Kidney (tissue), 14 donors: ENCODE results near the gene CEBPE. TPM values are rescaled to one million over a fixed set of nuclear protein-coding genes. Genes with fewer than 3 reads are reported as not detected.

ENCODE experiments used
- DNase-seq, 5 donors: peaks; one replicate each; pipeline ENCODE4 v3.0.0-alpha.2; 2013 to 2020
- FAIRE-seq: peaks from 2 replicates; lab custom pipeline; 2012; peaks lifted over from hg19 to GRCh38; lab: Jason Lieb, UNC
- H3K27ac ChIP-seq, 2 donors: one replicate each; pipeline ENCODE4 v1.7.0; 2013; ENCODE audit warnings: low read depth in 2 of 2, low read length in 2 of 2, inconsistent platforms in 1 of 2
- H3K27me3 ChIP-seq: one replicate; pipeline ENCODE4 v1.7.1; 2013; ENCODE audit warnings: low read length, inconsistent platforms; ENCODE audit not compliant: control insufficient read depth, insufficient read depth
- H3K36me3 ChIP-seq, 3 donors: one replicate each; pipeline versions ENCODE4 v1.7.0 to v1.7.1; 2013; ENCODE audit warnings: low read length in 3 of 3, control low read depth in 1 of 3, inconsistent platforms in 1 of 3; ENCODE audit not compliant: insufficient read depth in 3 of 3, control insufficient read depth in 2 of 3
- H3K4me1 ChIP-seq, 3 donors: one replicate each; pipeline versions ENCODE4 v1.7.0 to v1.7.1; 2013; ENCODE audit warnings: low read length in 3 of 3, inconsistent platforms in 1 of 3, low read depth in 1 of 3; ENCODE audit not compliant: control insufficient read depth in 2 of 3, insufficient read depth in 2 of 3
- H3K4me3 ChIP-seq, 3 donors: one replicate each; pipeline versions ENCODE4 v1.7.0 to v1.8.1; 2013; ENCODE audit warnings: low read length in 3 of 3, control low read depth in 1 of 3, inconsistent platforms in 1 of 3
- H3K9ac ChIP-seq, 3 donors: one replicate each; pipeline versions ENCODE4 v1.7.0 to v1.7.1; 2013; ENCODE audit warnings: low read length in 3 of 3, control low read depth in 1 of 3, inconsistent platforms in 1 of 3
- H3K9me3 ChIP-seq, 3 donors: one replicate each; pipeline versions ENCODE4 v1.7.0 to v1.7.1; 2013; ENCODE audit warnings: low read length in 3 of 3, control low read depth in 1 of 3, inconsistent platforms in 1 of 3; ENCODE audit not compliant: control insufficient read depth in 2 of 3, insufficient read depth in 1 of 3
- intact Hi-C: fragments of 100-400 bp; cut with DNase I; formaldehyde crosslinking; loops from one replicate; pipeline ENCODE4 v1.11.1; 2022
- polyA plus RNA-seq: library from polyadenylated mRNA; stranded (reverse); fragments of 350-450 nt; fragmentation: Illumina TruSeq; extraction: RNeasy Lipid Tissue Mini Kit (QIAGEN cat#74804); gene quantifications from one replicate; pipeline ENCODE4 v1.2.3, GENCODE V29; 2014; ENCODE audit warnings: low read depth, low replicate concordance; ENCODE audit not compliant: insufficient read depth
- total RNA-seq: library from RNA; stranded (reverse); fragmentation: NEBNext Ultra II Directional; extraction: Animal tissue kit (Norgen Biotek cat#: 25700); gene quantifications from one replicate; pipeline ENCODE4 v1.2.1, GENCODE V29; 2021
- TF ChIP-seq, protein P1 (sequence below): IDR thresholded peaks from 3 replicates; pipeline ENCODE4 v1.5.1; 2012; ENCODE audit warnings: mild to moderate bottlenecking, moderate library complexity, borderline replicate concordance; ENCODE audit not compliant: insufficient read depth; ENCODE audit errors: extremely low read depth
- donor health status: control.
- donor health status: control.
- donor health status: control.
- donor health status: control.
- donor health status: control.
- donor health status: DM: yes; HTN: yes; CAD: no.
- donor health status: Normal renal cell carcinoma (clear cell type).

CEBPE gene
- total and polyA plus RNA-seq, 2 donors from 2014 or later: not detected

DNA sequence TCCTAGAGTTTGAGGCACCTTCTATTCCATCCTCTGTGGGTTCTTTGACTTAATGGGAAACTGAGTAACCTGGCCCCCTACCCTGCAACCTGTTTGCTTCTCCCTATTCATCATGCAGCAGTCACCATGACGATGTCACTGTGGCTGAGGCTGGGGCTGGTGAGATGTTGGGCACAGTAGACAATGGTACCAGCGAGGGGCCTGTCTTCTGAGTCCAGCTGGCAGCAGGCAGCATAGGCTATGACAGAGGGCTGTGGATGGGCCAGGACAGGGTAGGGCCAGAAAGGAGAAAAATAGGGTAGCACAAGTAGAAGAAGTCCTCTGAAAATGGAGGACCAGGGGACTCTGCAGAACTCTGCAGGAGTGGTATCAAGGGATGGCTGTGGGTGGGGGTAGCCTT is 16.3 kb downstream of the CEBPE start:
- peaks cover 4 to 5% (median 5%) of the 10 kb centered on the region in 3 donors for H3K36me3 ChIP-seq
- no peak overlapping the region for H3K4me3 ChIP-seq
- TF ChIP-seq, protein P1, sequence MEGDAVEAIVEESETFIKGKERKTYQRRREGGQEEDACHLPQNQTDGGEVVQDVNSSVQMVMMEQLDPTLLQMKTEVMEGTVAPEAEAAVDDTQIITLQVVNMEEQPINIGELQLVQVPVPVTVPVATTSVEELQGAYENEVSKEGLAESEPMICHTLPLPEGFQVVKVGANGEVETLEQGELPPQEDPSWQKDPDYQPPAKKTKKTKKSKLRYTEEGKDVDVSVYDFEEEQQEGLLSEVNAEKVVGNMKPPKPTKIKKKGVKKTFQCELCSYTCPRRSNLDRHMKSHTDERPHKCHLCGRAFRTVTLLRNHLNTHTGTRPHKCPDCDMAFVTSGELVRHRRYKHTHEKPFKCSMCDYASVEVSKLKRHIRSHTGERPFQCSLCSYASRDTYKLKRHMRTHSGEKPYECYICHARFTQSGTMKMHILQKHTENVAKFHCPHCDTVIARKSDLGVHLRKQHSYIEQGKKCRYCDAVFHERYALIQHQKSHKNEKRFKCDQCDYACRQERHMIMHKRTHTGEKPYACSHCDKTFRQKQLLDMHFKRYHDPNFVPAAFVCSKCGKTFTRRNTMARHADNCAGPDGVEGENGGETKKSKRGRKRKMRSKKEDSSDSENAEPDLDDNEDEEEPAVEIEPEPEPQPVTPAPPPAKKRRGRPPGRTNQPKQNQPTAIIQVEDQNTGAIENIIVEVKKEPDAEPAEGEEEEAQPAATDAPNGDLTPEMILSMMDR: no peak
- no peak for DNase-seq
- no peaks in the 10 kb centered on the region for H3K4me1 ChIP-seq
- no peaks in the 10 kb centered on the region for H3K27me3 ChIP-seq
- FAIRE-seq: no peak
- H3K27ac ChIP-seq: no peak overlapping the region
- intact Hi-C loops: no loop called here
- no peak overlapping the region for H3K9ac ChIP-seq
- H3K9me3 ChIP-seq: no peaks in the 10 kb centered on the region

DNA sequence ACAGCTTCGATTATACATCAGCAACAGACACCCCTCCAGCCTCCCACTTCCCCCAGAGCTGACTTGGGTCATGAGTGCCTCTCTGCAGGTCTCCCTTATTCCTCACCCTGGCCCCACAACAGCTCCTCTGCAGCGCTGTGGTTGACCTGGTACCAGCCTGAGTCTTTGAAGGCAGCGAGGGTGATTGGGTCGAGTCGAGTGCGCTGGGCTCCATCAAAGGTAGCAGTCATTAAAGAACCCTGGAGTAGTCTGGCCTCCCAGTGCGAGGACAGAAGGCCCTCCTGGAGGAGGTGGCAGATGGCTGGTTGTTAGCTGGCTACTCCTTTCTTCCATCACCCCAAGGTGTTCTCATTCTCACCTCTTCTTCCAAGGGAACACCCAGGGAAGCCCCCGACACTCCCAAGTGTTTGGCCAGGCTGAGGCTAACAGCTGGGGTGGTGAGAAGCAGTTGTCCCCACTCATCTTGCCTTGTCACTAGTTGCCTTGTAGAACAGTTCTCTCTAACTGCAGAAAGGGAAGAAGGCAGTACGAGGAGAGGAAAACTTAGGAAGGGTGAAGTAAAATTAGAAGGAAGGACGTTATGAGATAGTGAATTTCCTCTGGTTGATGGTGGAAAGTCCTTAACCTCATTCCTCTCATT is 16.9 kb downstream of the CEBPE start:
- Histone ChIP-seq H3K9ac (no peak overlapping the region), H3K9me3 (no peaks in the 10 kb centered on the region), H3K4me3 (no peak overlapping the region), H3K4me1 (no peaks in the 10 kb centered on the region), H3K27ac (no peak overlapping the region), H3K27me3 (no peaks in the 10 kb centered on the region), H3K36me3 (peaks cover 5 to 8% (median 7%) of the 10 kb centered on the region in 3 donors)
- intact Hi-C loops: no loop called here
- TF ChIP-seq, protein P1: no peak
- DNase-seq (no peak), FAIRE-seq (no peak)

DNA sequence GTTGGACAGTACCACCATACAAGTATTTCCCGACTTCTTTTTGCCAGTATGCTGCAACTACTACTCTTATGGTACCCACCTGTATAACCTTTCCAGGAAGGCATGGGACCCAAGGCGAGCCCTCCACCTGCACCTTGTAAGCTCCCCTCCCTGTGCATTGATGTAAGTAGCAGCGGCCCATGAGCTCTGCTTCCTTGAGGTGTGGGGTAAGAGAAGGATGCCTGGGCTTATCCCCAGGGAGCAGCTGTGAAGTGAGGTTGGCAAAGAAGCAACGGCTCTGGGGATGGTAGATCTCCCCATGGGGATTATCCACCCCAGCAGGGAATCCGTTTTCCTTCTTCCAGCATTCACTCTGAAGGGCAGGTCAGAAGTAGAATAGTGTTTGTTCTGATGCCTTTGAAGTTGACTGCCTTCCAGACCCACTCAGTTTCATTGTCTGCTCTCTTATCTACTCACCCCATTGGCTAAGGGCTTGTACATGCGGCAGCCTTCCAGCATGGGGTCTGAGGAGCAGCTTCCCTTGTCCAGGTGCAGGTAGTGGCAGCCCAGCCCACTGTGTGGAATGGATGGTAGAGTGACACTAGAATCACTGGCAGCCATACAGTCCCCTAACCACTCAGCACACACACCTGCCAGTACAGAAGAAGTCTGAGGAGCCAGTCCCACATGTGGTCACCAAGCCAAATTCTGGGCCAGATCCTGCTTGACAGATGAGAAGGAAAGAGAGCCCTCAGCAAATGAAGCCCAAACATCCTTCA is 17.7 kb downstream of the CEBPE start:
- no peak overlapping the region for H3K4me3 ChIP-seq
- FAIRE-seq (no peak), DNase-seq (no peak)
- no peaks in the 10 kb centered on the region for H3K9me3 ChIP-seq
- peaks cover 5 to 8% (median 7%) of the 10 kb centered on the region in 3 donors for H3K36me3 ChIP-seq
- H3K27me3 ChIP-seq: no peaks in the 10 kb centered on the region
- H3K9ac ChIP-seq: no peak overlapping the region
- peaks cover 0 to 2% (median 0%) of the 10 kb centered on the region in 3 donors for H3K4me1 ChIP-seq
- TF ChIP-seq, protein P1: no peak
- H3K27ac ChIP-seq: no peak overlapping the region
- intact Hi-C loops: no loop called here
